NCI-H2029 treated with DMSO at 0.1 percent for 48 hours (cell line): ENCODE results near the gene CENPP.

Experiments
- DNase-seq: peaks from one replicate; lab custom pipeline; 2025; lab: John Stamatoyannopoulos, UW

Gene CENPP

GRCh38 chr9:92598382-92598781, 272.6 kb downstream of the CENPP start:
- no peak for DNase-seq

GRCh38 chr9:92599938-92600461, 274.2 kb downstream of the CENPP start:
- no peak for DNase-seq

- DNase-seq, result no peak
Measured at GRCh38 chr9:92600462-92601261, 274.9 kb downstream of the CENPP start.

- DNase-seq, result no peak
Measured at GRCh38 chr9:92601451-92601850, 275.7 kb downstream of the CENPP start.

- no peak for DNase-seq
Measured at GRCh38 chr9:92602413-92602812, 276.7 kb downstream of the CENPP start.

- DNase-seq, result no peak
Measured at GRCh38 chr9:92603100-92603499, 277.3 kb downstream of the CENPP start.

GRCh38 chr9:92603990-92604389, 278.2 kb downstream of the CENPP start:
- DNase-seq, result no peak

GRCh38 chr9:92605224-92605623, 279.5 kb downstream of the CENPP start:
- no peak for DNase-seq

- DNase-seq, result peak; percentile 52
Measured at GRCh38 chr9:92607088-92607487, 281.3 kb downstream of the CENPP start.

- DNase-seq, result peak; percentile 88
Measured at GRCh38 chr9:92607773-92608172, 282.0 kb downstream of the CENPP start.

GRCh38 chr9:92608241-92608908, 282.6 kb downstream of the CENPP start:
- DNase-seq, result no peak

GRCh38 chr9:92608909-92609445, 283.2 kb downstream of the CENPP start:
- peak; percentile 73 for DNase-seq

GRCh38 chr9:92610470-92611420, 285.0 kb downstream of the CENPP start:
- DNase-seq, result no peak

GRCh38 chr9:92611621-92612285, 286.0 kb downstream of the CENPP start:
- peak; percentile 33 for DNase-seq

- DNase-seq, result no peak
Measured at GRCh38 chr9:92612292-92612691, 286.5 kb downstream of the CENPP start.

- no peak for DNase-seq
Measured at GRCh38 chr9:92612816-92613215, 287.1 kb downstream of the CENPP start.

GRCh38 chr9:92613268-92614122, 287.7 kb downstream of the CENPP start:
- no peak for DNase-seq

GRCh38 chr9:92614123-92614510, 288.4 kb downstream of the CENPP start:
- no peak for DNase-seq

- DNase-seq, result no peak
Measured at GRCh38 chr9:92614763-92615461, 289.2 kb downstream of the CENPP start.

GRCh38 chr9:92615790-92616189, 290.0 kb downstream of the CENPP start:
- no peak for DNase-seq
